Measurements from ENCODE around the gene DYSF.

DNA sequence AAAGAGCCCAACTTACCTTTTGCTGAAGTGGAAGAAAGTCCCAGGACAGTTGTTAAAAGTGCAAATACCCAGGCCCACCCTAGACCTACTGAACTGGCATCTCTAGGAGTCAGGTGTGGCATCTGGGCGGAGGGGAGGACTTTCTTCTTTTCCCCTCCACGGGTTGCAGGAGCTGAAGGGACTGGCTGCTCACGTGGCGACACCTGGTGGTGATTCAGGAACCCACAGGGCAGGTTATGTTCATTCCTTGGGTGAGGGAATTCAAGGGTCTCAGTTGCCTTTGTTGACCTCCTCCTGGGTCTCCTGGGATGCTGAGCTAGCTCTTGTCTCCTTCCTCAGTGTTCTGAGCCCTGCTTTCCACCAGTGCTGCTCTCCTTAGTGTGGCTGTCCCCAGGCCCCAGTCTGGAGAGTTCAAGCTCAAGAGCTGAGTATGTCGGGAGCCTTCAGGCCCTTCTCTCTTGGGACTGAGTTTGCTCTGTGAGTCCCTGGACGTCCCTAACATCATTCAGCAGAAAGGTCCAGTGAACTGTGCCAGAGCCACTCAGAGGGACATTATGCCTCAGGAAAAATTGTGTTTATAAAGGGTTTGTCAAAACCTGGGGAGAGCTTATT is 56.9 kb downstream of the DYSF start:
- TF ChIP-seq, protein P1, sequence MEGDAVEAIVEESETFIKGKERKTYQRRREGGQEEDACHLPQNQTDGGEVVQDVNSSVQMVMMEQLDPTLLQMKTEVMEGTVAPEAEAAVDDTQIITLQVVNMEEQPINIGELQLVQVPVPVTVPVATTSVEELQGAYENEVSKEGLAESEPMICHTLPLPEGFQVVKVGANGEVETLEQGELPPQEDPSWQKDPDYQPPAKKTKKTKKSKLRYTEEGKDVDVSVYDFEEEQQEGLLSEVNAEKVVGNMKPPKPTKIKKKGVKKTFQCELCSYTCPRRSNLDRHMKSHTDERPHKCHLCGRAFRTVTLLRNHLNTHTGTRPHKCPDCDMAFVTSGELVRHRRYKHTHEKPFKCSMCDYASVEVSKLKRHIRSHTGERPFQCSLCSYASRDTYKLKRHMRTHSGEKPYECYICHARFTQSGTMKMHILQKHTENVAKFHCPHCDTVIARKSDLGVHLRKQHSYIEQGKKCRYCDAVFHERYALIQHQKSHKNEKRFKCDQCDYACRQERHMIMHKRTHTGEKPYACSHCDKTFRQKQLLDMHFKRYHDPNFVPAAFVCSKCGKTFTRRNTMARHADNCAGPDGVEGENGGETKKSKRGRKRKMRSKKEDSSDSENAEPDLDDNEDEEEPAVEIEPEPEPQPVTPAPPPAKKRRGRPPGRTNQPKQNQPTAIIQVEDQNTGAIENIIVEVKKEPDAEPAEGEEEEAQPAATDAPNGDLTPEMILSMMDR (tag by site-specific recombination; IDR thresholded peaks at IDR 0.05): peak; percentile 81
- TF ChIP-seq, protein P2, sequence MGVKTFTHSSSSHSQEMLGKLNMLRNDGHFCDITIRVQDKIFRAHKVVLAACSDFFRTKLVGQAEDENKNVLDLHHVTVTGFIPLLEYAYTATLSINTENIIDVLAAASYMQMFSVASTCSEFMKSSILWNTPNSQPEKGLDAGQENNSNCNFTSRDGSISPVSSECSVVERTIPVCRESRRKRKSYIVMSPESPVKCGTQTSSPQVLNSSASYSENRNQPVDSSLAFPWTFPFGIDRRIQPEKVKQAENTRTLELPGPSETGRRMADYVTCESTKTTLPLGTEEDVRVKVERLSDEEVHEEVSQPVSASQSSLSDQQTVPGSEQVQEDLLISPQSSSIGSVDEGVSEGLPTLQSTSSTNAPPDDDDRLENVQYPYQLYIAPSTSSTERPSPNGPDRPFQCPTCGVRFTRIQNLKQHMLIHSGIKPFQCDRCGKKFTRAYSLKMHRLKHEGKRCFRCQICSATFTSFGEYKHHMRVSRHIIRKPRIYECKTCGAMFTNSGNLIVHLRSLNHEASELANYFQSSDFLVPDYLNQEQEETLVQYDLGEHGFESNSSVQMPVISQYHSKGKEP (tag by site-specific recombination; IDR thresholded peaks at IDR 0.05): no peak
- no peak for TF ChIP-seq ZNF274 (IDR thresholded peaks at IDR 0.05; ENCODE audit: low read length)
- no peak for TF ChIP-seq ZNF274 (tag by site-specific recombination; IDR thresholded peaks at IDR 0.05; ENCODE audit: borderline replicate concordance)
- TF ChIP-seq, protein P3, sequence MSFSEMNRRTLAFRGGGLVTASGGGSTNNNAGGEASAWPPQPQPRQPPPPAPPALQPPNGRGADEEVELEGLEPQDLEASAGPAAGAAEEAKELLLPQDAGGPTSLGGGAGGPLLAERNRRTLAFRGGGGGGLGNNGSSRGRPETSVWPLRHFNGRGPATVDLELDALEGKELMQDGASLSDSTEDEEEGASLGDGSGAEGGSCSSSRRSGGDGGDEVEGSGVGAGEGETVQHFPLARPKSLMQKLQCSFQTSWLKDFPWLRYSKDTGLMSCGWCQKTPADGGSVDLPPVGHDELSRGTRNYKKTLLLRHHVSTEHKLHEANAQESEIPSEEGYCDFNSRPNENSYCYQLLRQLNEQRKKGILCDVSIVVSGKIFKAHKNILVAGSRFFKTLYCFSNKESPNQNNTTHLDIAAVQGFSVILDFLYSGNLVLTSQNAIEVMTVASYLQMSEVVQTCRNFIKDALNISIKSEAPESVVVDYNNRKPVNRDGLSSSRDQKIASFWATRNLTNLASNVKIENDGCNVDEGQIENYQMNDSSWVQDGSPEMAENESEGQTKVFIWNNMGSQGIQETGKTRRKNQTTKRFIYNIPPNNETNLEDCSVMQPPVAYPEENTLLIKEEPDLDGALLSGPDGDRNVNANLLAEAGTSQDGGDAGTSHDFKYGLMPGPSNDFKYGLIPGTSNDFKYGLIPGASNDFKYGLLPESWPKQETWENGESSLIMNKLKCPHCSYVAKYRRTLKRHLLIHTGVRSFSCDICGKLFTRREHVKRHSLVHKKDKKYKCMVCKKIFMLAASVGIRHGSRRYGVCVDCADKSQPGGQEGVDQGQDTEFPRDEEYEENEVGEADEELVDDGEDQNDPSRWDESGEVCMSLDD (tag by site-specific recombination; IDR thresholded peaks at IDR 0.05): no peak
- no peak for TF ChIP-seq ZNF48 (tag by site-specific recombination; IDR thresholded peaks at IDR 0.05)
- TF ChIP-seq ZNF510 (tag by site-specific recombination; IDR thresholded peaks at IDR 0.05; ENCODE audit: insufficient replicate concordance): no peak
- TF ChIP-seq ZNF830 (tag by site-specific recombination; IDR thresholded peaks at IDR 0.05; ENCODE audit: low read depth): no peak
- TF ChIP-seq ZNF558 (tag by site-specific recombination; IDR thresholded peaks at IDR 0.05): no peak
- TF ChIP-seq ZNF658 (tag by site-specific recombination; IDR thresholded peaks at IDR 0.05): no peak
- TF ChIP-seq, protein P4, sequence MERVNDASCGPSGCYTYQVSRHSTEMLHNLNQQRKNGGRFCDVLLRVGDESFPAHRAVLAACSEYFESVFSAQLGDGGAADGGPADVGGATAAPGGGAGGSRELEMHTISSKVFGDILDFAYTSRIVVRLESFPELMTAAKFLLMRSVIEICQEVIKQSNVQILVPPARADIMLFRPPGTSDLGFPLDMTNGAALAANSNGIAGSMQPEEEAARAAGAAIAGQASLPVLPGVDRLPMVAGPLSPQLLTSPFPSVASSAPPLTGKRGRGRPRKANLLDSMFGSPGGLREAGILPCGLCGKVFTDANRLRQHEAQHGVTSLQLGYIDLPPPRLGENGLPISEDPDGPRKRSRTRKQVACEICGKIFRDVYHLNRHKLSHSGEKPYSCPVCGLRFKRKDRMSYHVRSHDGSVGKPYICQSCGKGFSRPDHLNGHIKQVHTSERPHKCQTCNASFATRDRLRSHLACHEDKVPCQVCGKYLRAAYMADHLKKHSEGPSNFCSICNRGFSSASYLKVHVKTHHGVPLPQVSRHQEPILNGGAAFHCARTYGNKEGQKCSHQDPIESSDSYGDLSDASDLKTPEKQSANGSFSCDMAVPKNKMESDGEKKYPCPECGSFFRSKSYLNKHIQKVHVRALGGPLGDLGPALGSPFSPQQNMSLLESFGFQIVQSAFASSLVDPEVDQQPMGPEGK (tag by site-specific recombination; IDR thresholded peaks at IDR 0.05): no peak
- TF ChIP-seq, protein P5, sequence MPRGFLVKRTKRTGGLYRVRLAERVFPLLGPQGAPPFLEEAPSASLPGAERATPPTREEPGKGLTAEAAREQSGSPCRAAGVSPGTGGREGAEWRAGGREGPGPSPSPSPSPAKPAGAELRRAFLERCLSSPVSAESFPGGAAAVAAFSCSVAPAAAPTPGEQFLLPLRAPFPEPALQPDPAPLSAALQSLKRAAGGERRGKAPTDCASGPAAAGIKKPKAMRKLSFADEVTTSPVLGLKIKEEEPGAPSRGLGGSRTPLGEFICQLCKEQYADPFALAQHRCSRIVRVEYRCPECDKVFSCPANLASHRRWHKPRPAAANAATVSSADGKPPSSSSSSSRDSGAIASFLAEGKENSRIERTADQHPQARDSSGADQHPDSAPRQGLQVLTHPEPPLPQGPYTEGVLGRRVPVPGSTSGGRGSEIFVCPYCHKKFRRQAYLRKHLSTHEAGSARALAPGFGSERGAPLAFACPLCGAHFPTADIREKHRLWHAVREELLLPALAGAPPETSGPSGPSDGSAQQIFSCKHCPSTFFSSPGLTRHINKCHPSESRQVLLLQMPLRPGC (tag by site-specific recombination; IDR thresholded peaks at IDR 0.05): no peak
- no peak for TF ChIP-seq ZNF560 (tag by site-specific recombination; IDR thresholded peaks at IDR 0.05; ENCODE audit: borderline replicate concordance)
- TF ChIP-seq, protein P6, sequence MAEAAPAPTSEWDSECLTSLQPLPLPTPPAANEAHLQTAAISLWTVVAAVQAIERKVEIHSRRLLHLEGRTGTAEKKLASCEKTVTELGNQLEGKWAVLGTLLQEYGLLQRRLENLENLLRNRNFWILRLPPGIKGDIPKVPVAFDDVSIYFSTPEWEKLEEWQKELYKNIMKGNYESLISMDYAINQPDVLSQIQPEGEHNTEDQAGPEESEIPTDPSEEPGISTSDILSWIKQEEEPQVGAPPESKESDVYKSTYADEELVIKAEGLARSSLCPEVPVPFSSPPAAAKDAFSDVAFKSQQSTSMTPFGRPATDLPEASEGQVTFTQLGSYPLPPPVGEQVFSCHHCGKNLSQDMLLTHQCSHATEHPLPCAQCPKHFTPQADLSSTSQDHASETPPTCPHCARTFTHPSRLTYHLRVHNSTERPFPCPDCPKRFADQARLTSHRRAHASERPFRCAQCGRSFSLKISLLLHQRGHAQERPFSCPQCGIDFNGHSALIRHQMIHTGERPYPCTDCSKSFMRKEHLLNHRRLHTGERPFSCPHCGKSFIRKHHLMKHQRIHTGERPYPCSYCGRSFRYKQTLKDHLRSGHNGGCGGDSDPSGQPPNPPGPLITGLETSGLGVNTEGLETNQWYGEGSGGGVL (tag by site-specific recombination; IDR thresholded peaks at IDR 0.05): no peak

All from HEK293 (cell line).